ENCODE results near the gene PPP1R14D. TPM values are rescaled to one million over a fixed set of nuclear protein-coding genes. Genes with fewer than 3 reads are reported as not detected.

The PPP1R14D gene
- total RNA-seq, 1 experiment from 2014 or later: not detected

DNA sequence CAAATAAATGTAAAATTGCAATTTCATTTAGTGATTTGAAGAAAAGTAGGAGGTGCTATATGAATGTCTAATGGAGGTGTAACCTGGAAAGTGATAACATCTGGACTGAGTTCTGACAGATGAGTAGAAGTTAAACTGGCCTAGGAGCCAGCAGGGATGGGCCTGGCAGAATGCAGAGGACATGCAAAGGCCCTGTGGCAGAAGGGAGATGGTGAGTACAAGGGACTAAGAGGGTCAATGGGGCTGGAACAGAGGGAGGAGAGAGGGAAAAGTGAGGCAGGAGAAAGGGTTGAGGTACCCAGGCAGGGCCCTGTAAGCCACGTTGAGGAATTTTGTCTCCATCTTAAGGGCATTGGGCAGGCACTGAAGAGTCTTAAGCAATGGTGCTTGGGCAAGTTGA lies 3.4 kb upstream of the PPP1R14D start:
- Histone ChIP-seq H4K8ac (replicated peaks; ENCODE audit: insufficient read length, low read depth, low read length) (no peak overlapping the region), H2BK120ac (ENCODE audit: low read depth, low read length, poor library complexity, severe bottlenecking) (no peak overlapping the region), H3K4ac (ENCODE audit: low read depth, low read length) (no peak overlapping the region), H3K27ac (ENCODE audit: insufficient read length, low read depth, low read length) (no peak overlapping the region), H3K9me3 (ENCODE audit: control insufficient read depth, low read depth, low read length) (no peaks in the 10 kb centered on the region), H3K23me2 (ENCODE audit: insufficient read length, low read depth, low read length, poor library complexity, severe bottlenecking) (no peaks in the 10 kb centered on the region), H3T11ph (ENCODE audit: low read length) (no peak overlapping the region), H2AK5ac (ENCODE audit: insufficient read length, low read length) (no peak overlapping the region), H2BK12ac (ENCODE audit: insufficient read length, low read depth, low read length) (no peak overlapping the region), H2AFZ (ENCODE audit: low read length) (no peak overlapping the region), H3K9ac (ENCODE audit: extremely low read depth, insufficient read length, low read length) (no peak overlapping the region), H3K4me2 (ENCODE audit: insufficient read depth, insufficient read length, low read length) (no peak overlapping the region), H3K79me2 (ENCODE audit: insufficient read depth, low read length) (no peaks in the 10 kb centered on the region), H2BK20ac (ENCODE audit: low read depth, low read length, poor library complexity, severe bottlenecking) (no peak overlapping the region), H3K27me3 (ENCODE audit: insufficient read depth, low read length) (no peaks in the 10 kb centered on the region), H3K18ac (ENCODE audit: insufficient read length, low read depth, low read length) (no peak overlapping the region), H4K20me1 (ENCODE audit: control insufficient read depth, insufficient read depth, insufficient read length) (no peaks in the 10 kb centered on the region), H3K23ac (ENCODE audit: insufficient read length, low read depth, low read length) (no peak overlapping the region), H3K4me1 (ENCODE audit: insufficient read depth, low read length) (peaks cover 2% of the 10 kb centered on the region; the same call in 1 of the 2 replicates), H2BK5ac (ENCODE audit: insufficient read length, low read length) (no peak overlapping the region), H3K79me1 (ENCODE audit: insufficient read depth, low read depth, low read length, poor library complexity, severe bottlenecking) (no peaks in the 10 kb centered on the region), H3K14ac (ENCODE audit: insufficient read depth, low read length) (no peak overlapping the region), H4K5ac (ENCODE audit: insufficient read length, low read depth, low read length) (no peak overlapping the region), H3K56ac (ENCODE audit: insufficient read length, low read depth, low read length) (no peak overlapping the region), H2BK15ac (ENCODE audit: low read depth, low read length) (no peak overlapping the region), H4K91ac (ENCODE audit: insufficient read length, low read depth, low read length) (no peak overlapping the region)
- Mint-ChIP-seq H3K4me3 (no peak overlapping the region), H3K4me1 (peaks cover 9% of the 10 kb centered on the region in 2 experiments), H3K27me3 (ENCODE audit: low read depth) (no peaks in the 10 kb centered on the region), H3K9me3 (no peaks in the 10 kb centered on the region), H3K36me3 (ENCODE audit: insufficient read depth in 1 of 3, low read depth in 3 of 3) (peaks cover 0 to 2% (median 0%) of the 10 kb centered on the region in 3 experiments; a peak in 1 of 7 replicates), H3K27ac (no peak overlapping the region)
- no peak for DNase-seq
- TF ChIP-seq, protein P1, sequence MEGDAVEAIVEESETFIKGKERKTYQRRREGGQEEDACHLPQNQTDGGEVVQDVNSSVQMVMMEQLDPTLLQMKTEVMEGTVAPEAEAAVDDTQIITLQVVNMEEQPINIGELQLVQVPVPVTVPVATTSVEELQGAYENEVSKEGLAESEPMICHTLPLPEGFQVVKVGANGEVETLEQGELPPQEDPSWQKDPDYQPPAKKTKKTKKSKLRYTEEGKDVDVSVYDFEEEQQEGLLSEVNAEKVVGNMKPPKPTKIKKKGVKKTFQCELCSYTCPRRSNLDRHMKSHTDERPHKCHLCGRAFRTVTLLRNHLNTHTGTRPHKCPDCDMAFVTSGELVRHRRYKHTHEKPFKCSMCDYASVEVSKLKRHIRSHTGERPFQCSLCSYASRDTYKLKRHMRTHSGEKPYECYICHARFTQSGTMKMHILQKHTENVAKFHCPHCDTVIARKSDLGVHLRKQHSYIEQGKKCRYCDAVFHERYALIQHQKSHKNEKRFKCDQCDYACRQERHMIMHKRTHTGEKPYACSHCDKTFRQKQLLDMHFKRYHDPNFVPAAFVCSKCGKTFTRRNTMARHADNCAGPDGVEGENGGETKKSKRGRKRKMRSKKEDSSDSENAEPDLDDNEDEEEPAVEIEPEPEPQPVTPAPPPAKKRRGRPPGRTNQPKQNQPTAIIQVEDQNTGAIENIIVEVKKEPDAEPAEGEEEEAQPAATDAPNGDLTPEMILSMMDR (conservative IDR thresholded peaks at IDR 0.05): no peak
- WGBS (ENCODE audit: extremely low coverage, insufficient read length, low lambda C conversion rate): no CpG with 5 or more reads among the region's 1 CpG

All from H9 (cell line).